ENCODE data around the gene TTC39C.

DNA sequence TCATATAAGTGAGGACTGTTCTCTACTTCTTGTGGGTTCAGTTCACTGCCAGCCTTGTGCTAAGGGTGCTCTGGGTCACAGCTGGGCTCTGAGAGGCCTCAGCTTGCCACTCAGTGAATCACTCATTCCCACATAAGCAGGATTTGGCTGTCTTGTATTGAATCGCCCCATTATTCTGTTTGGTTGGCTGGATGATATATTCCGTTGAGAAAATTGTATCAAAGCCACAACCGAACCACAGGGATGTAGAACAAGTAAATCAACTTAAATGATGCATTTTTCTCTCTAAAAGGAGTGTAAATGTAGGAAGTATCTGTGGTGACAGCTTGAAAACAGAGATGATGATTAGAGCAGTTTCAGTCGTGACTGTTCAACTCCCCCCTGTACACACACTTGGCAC is 39.6 kb downstream of the TTC39C start:
- no peak for TF ChIP-seq TCF12 (IDR thresholded peaks at IDR 0.05; ENCODE audit: low read depth)
- TF ChIP-seq EP300 (IDR thresholded peaks at IDR 0.05; ENCODE audit: borderline replicate concordance) = no peak
- TF ChIP-seq TEAD4 (IDR thresholded peaks at IDR 0.05) = no peak
- no peak for TF ChIP-seq FOXM1 (IDR thresholded peaks at IDR 0.05; ENCODE audit: borderline replicate concordance, low read depth)
- TF ChIP-seq YY1 (IDR thresholded peaks at IDR 0.05; ENCODE audit: low read depth) = no peak
- TF ChIP-seq TAF1 (IDR thresholded peaks at IDR 0.05; ENCODE audit: low read depth) = no peak

Measured in Ishikawa (cell line).